Activated CD8-positive, alpha-beta memory T cell treated with anti-CD3 and anti-CD28 coated beads for 24 hours (primary cell): ENCODE results near the gene MED15.
A peak's percentile ranks its signal among the peaks of the same experiment; 100 is the strongest.
"Not testable (repeated sequence)": the region's sequence is repeated elsewhere in the genome, so short reads cannot be mapped to it uniquely, and the experiment has no call there.

ENCODE experiments used
- DNase-seq: peaks from one replicate; pipeline ENCODE4 v3.0.0-alpha.2; 2020

The MED15 gene

GRCh38 chr22:20507253-20508066 lies at the start of gene MED15:
Gene MED15 (plus strand): TSS chr22:20507610. CDS start chr22:20507679, 69 bp downstream.
- peak; percentile 93 for DNase-seq

GRCh38 chr22:20458530-20459151 lies 48.8 kb upstream of the MED15 start:
- no peak for DNase-seq

GRCh38 chr22:20459152-20459542 lies 48.3 kb upstream of the MED15 start:
- DNase-seq, result no peak

GRCh38 chr22:20459862-20460261 lies 47.5 kb upstream of the MED15 start:
- DNase-seq, result no peak

- peak; percentile 69 for DNase-seq
These were observed 43.9 kb upstream of the MED15 start for GRCh38 chr22:20463324-20464095.

GRCh38 chr22:20464096-20464614 lies 43.3 kb upstream of the MED15 start:
- peak; percentile 78 for DNase-seq

- no peak for DNase-seq
These were observed 42.3 kb upstream of the MED15 start for GRCh38 chr22:20464912-20465758.

GRCh38 chr22:20465759-20466077 lies 41.7 kb upstream of the MED15 start:
- no peak for DNase-seq

- DNase-seq, result no peak
These were observed 40.6 kb upstream of the MED15 start for GRCh38 chr22:20466659-20467379.

- DNase-seq, result no peak
These were observed 38.1 kb upstream of the MED15 start for GRCh38 chr22:20469110-20469868.

GRCh38 chr22:20470525-20470924 lies 36.9 kb upstream of the MED15 start:
- not testable (repeated sequence) for DNase-seq

- no peak for DNase-seq
These were observed 36.1 kb upstream of the MED15 start for GRCh38 chr22:20471126-20471833.

- no peak for DNase-seq
These were observed 34.6 kb upstream of the MED15 start for GRCh38 chr22:20472629-20473442.

- DNase-seq, result no peak
These were observed 32.3 kb upstream of the MED15 start for GRCh38 chr22:20475115-20475436.

- not testable (repeated sequence) for DNase-seq
These were observed 31.8 kb upstream of the MED15 start for GRCh38 chr22:20475569-20475968.

GRCh38 chr22:20478059-20478458 lies 29.4 kb upstream of the MED15 start:
- DNase-seq, result not testable (repeated sequence)

- no peak for DNase-seq
These were observed 27.7 kb upstream of the MED15 start for GRCh38 chr22:20479612-20480196.

GRCh38 chr22:20483143-20483506 lies 24.3 kb upstream of the MED15 start:
- DNase-seq, result not testable (repeated sequence)

GRCh38 chr22:20483771-20484170 lies 23.6 kb upstream of the MED15 start:
- no peak for DNase-seq
